Liver (tissue), 3 donors: Measurements from ENCODE around the gene AGPAT3.

Experiments used
- EGR1 ChIP-seq, 2 donors: IDR thresholded peaks; 2 replicates each; pipeline ENCODE4 v1.6.1; 2016 to 2018; ENCODE audit warnings: antibody characterized with exemption in 2 of 2, low read depth in 2 of 2
- FOXA1 ChIP-seq: IDR thresholded peaks from 2 replicates; pipeline ENCODE4 v1.6.1; 2016; ENCODE audit warnings: antibody characterized with exemption
- JUND ChIP-seq, 2 donors: IDR thresholded peaks; 2 replicates each; pipeline ENCODE4 v1.6.1; 2016; ENCODE audit warnings: antibody characterized with exemption in 2 of 2
- NR2F2 ChIP-seq: IDR thresholded peaks from 2 replicates; pipeline ENCODE4 v1.6.1; 2016; ENCODE audit warnings: antibody characterized with exemption
- RXRA ChIP-seq, 2 donors: IDR thresholded peaks; 2 replicates each; pipeline ENCODE4 v1.6.1; 2017 to 2018; ENCODE audit warnings: antibody characterized with exemption in 2 of 2, mild to moderate bottlenecking in 1 of 2
- SP1 ChIP-seq: IDR thresholded peaks from 2 replicates; pipeline ENCODE4 v1.6.1; 2018; ENCODE audit warnings: antibody characterized with exemption, mild to moderate bottlenecking
- TAF1 ChIP-seq: conservative IDR thresholded peaks from 2 replicates; pipeline ENCODE4 v1.6.1; 2016; ENCODE audit warnings: antibody characterized with exemption, mild to moderate bottlenecking
- YY1 ChIP-seq: IDR thresholded peaks from 2 replicates; pipeline ENCODE4 v1.6.1; 2016; ENCODE audit warnings: antibody characterized with exemption, mild to moderate bottlenecking
- TF ChIP-seq, protein P1 (sequence below): fragments of 150-350 bp; IDR thresholded peaks from 2 replicates; pipeline ENCODE4 v1.5.1; 2017; ENCODE audit warnings: improper control_type of control experiment, low read depth, low read length; ENCODE audit not compliant: missing input control
- TF ChIP-seq, protein P2 (sequence below): IDR thresholded peaks from 2 replicates; pipeline ENCODE4 v1.6.1; 2016; ENCODE audit warnings: antibody characterized with exemption, mild to moderate bottlenecking
- TF ChIP-seq, protein P3 (sequence below): IDR thresholded peaks from 2 replicates; pipeline ENCODE4 v1.6.1; 2016; ENCODE audit warnings: antibody characterized with exemption
- TF ChIP-seq, protein P4 (sequence below): IDR thresholded peaks from 2 replicates; pipeline ENCODE4 v1.6.1; 2016; ENCODE audit warnings: antibody characterized with exemption
- donor health status: healthy.
- donor health status: healthy.

DNA sequence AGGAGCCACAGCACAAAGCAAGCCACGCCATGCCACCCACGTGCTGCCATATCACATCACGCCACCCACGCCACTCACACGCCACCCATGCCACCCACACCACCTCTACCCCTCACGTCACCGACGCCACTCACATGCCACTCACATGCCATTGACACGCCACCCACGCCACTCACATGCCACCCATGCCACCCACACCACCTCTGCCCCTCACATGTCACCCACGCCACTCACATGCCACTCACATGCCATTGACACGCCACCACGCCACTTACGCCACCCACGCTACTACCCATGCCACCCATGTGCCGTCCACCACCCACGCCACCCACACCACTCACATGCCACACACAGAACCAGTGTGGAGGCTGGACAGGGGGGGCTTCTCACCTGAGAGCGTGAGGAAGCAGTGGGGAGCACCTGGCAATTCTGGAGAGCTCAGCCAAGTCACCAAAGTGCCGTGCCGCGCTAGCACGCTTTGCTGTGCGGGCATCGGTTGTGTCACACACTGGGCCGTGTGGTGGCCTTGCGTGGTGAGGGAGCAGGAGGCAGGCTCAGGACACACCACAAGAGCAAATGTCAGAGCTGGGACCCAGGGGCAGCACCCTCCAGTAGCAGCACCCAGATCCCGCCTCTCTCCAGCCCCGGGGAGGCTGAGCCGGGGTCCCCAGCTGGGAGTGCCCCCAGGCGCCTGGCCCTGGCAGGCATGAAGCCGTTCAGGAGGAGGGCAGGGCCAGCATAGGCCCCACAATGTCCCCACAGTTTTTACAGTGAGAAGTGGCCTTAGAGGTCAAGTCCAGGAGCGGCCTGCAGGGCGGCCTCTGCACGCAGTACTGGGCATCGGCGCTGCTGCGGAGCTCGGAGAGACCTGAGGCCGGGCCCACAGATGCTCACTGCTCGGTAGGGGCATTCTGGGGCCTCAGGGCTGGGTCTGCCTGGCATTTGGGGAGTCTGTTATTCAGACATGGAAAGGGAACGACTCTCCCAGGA is 70.0 kb downstream of the AGPAT3 start:
- TF ChIP-seq JUND (IDR thresholded peaks at IDR 0.05) (no peak), SP1 (no peak), RXRA (IDR thresholded peaks at IDR 0.05) (no peak), FOXA1 (no peak), YY1 (no peak), TAF1 (no peak), EGR1 (IDR thresholded peaks at IDR 0.05; ENCODE audit: low read depth in 2 of 2) (no peak), NR2F2 (no peak)
- TF ChIP-seq, protein P1, sequence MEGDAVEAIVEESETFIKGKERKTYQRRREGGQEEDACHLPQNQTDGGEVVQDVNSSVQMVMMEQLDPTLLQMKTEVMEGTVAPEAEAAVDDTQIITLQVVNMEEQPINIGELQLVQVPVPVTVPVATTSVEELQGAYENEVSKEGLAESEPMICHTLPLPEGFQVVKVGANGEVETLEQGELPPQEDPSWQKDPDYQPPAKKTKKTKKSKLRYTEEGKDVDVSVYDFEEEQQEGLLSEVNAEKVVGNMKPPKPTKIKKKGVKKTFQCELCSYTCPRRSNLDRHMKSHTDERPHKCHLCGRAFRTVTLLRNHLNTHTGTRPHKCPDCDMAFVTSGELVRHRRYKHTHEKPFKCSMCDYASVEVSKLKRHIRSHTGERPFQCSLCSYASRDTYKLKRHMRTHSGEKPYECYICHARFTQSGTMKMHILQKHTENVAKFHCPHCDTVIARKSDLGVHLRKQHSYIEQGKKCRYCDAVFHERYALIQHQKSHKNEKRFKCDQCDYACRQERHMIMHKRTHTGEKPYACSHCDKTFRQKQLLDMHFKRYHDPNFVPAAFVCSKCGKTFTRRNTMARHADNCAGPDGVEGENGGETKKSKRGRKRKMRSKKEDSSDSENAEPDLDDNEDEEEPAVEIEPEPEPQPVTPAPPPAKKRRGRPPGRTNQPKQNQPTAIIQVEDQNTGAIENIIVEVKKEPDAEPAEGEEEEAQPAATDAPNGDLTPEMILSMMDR = no peak
- TF ChIP-seq, protein P2, sequence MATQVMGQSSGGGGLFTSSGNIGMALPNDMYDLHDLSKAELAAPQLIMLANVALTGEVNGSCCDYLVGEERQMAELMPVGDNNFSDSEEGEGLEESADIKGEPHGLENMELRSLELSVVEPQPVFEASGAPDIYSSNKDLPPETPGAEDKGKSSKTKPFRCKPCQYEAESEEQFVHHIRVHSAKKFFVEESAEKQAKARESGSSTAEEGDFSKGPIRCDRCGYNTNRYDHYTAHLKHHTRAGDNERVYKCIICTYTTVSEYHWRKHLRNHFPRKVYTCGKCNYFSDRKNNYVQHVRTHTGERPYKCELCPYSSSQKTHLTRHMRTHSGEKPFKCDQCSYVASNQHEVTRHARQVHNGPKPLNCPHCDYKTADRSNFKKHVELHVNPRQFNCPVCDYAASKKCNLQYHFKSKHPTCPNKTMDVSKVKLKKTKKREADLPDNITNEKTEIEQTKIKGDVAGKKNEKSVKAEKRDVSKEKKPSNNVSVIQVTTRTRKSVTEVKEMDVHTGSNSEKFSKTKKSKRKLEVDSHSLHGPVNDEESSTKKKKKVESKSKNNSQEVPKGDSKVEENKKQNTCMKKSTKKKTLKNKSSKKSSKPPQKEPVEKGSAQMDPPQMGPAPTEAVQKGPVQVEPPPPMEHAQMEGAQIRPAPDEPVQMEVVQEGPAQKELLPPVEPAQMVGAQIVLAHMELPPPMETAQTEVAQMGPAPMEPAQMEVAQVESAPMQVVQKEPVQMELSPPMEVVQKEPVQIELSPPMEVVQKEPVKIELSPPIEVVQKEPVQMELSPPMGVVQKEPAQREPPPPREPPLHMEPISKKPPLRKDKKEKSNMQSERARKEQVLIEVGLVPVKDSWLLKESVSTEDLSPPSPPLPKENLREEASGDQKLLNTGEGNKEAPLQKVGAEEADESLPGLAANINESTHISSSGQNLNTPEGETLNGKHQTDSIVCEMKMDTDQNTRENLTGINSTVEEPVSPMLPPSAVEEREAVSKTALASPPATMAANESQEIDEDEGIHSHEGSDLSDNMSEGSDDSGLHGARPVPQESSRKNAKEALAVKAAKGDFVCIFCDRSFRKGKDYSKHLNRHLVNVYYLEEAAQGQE = no peak
- TF ChIP-seq, protein P3, sequence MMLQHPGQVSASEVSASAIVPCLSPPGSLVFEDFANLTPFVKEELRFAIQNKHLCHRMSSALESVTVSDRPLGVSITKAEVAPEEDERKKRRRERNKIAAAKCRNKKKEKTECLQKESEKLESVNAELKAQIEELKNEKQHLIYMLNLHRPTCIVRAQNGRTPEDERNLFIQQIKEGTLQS = no peak
- TF ChIP-seq, protein P4, sequence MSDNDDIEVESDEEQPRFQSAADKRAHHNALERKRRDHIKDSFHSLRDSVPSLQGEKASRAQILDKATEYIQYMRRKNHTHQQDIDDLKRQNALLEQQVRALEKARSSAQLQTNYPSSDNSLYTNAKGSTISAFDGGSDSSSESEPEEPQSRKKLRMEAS = no peak
